GM18519 (cell line): ENCODE data around the gene MEOX1.

Experiments
- ATAC-seq: cut with Tn5 transposase; IDR thresholded peaks from one replicate; pipeline ENCODE4 v1.9.1; 2021; ENCODE audit warnings: mild to moderate bottlenecking, moderate library complexity; ENCODE audit not compliant: unreplicated experiment, low FRiP score

The MEOX1 gene

DNA sequence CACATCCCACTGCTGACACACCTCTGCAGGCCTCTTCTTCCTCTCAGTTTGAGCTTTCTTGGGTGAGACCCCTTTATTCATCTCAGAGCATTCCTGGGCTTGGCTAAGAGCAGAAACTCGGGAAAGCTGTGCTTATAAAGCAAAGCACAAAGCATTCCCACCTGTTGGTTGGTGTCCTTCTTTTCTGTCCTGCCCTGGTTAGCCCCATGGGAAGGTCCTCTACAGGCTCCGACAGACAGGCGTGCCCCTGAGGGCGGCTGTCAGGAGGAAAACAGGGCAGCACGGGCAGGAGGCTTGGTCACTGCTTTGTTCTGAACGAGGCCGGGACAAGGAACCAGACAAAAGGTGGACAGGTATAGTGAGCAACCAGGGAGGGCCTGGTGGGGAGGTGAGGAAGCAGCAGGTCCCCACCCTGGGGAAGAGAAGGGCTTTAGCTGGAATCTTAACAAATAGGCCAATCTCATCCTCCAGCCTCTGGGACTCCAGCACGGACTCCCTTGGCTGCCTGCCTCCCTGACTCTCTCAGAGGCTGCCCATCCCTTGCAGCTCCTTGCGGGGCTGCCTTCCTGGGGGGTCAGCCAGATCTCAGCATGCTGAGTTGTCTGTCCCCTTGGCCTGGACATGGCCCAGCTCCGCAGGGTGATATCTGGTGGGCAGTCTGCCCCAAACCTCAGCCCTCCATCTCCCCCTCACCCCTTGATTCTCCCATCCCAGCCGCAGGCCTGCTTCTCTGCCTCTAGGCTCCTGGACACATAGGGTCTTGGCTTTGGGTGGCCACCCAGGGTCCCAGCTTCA lies 1.7 kb downstream of the MEOX1 start:
- ATAC-seq: no peak

DNA sequence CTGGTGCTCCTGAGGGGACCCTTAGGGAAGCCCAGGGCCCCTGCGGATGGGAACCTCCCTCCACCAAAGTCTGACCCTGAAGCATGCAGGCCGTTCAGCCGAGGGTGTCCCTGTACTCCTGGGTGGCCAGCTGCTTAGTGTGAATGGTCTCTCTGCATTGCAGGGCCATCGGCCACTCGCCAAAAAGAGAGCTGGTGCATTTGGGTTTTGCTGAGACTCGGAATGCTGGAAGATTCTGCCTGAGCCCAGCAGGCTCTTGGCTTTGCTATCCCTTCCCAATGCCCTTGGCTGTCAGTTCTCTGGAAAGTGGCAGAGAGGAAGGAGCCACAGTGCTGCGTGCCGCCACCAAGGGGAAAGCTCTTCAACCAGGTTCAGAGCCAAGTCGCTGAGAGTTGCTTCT lies 2.8 kb downstream of the MEOX1 start:
- ATAC-seq: no peak

DNA sequence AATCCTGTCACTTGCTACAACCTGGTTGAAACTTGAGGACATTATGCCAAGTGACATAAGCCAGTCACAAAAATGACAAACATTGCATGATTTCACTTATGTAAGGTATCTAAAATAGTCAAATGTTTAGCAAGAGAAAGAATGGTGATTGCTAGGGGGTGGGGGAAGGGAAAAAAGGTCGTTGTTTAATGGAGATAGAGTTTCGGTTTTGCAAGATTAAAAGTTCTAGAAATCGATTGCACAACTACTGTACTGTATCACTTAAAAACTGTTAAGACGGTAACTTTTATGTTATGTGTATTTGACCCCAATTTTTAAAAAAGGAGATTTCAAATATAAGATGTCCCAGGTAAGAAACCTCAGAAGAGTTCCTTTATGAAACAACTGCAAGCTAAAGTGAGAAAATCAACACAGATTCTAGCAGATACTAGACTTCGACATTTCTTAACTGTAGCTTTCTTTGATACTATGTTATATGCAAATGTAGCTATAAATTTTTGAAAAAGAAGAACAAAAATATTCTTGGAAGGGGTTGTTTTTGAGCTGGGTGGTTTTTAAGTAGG lies 5.9 kb downstream of the MEOX1 start:
- no peak for ATAC-seq

DNA sequence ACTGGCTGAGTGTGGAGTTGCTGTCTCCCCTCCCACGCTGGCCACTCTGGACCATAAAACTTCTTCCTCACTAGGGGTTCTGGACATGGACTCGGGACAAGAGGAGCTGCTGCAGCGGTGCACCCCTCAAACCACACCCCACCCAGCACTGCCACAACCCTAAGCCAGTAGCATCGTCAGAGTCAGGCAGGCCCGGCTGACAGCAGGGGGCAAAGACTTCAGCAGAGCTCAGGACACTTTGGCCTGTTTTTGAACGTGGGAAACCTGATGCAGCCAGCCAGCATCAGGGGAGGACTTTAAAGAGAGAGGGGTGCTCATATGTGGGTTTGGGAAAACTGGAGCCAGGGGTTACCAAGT lies 9.6 kb downstream of the MEOX1 start:
- ATAC-seq: no peak

DNA sequence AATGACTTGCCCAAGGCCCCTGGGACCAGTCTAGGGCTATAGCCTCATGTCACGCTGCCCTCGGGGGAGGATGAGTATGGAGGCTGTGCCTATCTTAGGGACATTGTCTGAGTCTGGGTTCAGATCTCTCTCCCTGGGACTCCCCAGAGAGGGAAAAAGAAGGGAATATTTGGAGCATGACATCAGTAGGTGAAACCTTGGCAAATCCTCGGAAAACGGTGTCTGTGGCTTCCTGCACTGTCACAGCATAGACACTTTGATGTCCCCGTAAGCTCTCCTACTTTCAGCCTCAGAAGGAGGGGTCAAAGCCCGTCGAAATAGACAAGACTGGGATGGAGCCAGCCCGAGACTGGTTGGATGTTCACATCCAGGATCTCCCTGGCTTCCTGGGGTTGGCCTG lies 11.3 kb downstream of the MEOX1 start:
- no peak for ATAC-seq

DNA sequence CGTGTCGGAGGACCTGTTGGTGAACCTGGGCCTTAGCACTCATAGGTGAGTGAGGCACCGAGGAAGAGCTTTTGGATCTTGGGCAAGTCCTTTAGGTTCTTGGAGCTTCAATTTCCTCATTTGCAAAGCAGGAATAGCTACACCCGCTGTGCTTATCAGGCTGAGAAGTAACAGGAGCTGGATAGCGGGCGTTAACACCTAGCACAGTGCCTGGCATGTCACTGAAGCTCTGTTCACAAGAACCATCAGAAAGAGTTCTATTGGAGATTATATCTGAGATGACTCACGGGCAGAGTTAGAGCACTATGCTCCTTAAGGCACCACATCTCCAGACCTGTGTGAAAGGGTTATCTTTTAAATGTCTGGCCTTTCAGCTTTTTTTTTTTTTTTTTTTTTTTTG lies 12.8 kb downstream of the MEOX1 start:
- no peak for ATAC-seq

DNA sequence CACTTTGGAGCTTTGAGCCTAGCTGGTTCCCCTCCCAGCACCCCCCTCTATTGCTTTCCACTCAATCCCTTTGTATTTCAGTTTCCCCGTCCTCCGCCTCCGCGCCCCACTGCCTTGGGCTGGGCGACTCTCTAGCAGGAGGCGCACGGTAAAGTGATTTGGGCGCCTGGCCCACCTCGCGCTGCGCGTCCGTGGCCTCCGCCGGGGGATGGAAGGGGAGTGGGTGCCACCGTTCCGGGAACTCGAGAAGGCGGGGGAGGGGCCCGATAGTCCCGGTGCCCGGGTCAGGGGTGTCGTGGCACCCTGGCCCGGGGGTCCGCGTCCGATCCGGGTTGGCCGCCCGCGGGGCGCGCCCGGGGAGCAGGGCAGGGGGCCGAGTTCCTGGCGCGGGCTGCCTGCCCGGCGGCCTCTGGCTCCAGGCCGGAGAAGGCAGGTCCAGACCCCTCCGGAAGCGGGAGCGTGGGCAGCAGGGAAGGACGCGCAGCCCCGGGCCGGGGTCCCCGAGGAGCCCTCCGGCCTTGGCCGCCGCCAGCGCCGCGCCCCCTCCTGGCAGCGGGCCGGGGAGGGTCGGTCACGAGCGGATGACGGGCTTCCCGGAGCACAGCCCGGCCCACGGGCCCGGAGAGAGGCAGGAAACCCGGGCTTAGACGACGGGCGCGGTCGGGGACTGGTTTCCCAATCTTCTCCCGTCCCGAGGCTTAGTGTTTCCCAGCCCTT lies 15.8 kb downstream of the MEOX1 start:
- ATAC-seq: no peak

DNA sequence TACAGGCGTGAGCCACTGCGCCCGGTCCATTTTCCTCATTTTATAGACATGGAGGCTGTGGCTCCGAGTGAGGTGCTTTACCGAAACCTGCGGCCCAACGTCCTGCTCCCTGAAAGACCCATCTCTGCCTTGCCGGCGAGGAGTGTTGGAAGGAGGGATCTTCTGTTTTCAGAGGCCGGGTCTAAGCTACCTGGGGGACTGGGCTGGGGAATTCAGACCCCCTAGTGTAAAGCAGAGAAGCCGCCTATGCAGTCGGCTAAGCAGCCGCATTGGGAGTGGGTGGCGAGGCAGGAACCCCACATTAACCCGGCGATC lies 16.3 kb downstream of the MEOX1 start:
- no peak for ATAC-seq

DNA sequence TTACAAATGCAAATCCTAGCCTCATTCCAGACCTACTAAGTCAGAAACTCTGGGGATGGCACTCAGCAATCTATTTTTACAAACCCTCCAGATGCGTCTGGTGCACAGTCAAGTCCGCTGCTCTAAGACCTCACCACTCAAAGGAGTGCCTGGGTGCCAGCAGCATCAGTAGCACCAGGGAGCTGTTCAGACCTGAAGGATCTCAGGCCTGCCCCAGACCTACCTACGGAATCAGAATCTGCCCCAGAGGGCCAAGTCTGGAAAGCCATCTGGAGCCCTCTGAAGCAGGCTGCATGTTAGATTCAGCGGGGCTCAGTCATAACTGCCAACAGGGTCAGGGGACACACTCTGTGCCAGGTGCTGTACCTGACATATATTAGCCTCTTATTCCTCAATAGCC lies 17.6 kb downstream of the MEOX1 start:
- no peak for ATAC-seq

DNA sequence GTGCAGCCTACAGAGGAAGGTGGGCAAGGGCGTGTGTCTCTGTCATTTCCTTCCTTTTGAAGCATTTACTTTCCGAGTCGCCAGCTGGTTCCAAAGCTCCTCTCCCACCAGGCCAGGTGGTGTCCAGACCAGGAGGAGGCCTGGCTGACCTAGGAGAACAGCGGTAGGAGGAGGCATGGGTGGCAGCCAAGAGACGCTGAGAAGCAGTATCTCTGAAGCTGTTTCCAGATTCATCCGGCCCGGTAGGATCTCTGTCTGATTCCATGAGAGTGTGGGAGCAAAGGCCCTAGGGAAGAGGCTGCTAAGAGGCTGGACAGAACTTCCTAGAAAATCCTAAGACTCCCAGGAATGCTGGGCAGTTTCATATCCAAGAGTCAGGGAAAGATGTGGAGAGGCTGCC lies 20.3 kb downstream of the MEOX1 start:
- ATAC-seq: no peak

DNA sequence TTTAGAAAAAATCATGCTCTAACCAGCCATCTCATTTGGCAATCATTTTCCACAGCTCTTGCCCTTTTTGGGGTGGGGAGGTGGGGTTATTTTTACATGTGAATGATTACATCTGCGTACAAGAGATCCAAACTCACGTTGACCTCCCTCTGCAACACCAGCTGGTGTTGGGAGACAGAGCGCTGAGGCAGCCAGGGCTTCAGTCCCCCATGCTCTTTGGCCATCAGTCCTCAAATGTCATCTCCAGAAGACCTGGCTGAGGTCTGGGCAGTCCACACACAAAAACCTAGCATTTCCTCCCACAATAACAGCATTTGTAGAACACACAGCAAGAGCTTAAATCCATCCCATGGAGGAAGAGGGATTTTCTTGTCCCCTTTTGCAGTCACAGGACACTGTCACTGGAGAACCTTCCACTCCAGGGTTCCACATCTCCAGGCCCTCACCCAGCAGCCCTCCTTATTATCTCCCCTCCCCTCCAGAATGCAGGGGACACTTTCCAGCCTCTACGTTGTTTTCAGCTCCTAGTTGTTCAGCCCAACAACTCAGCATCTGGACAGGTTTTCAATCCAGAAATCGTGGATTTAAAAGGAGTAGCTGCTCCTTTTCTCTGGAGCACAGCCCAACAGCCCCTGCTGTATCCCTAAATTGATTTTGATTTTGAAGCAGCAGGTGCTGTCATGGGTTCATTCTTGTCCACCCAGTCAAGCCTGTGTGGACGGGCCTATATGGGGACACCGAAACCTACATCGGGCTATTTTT lies 21.1 kb downstream of the MEOX1 start:
- no peak for ATAC-seq

DNA sequence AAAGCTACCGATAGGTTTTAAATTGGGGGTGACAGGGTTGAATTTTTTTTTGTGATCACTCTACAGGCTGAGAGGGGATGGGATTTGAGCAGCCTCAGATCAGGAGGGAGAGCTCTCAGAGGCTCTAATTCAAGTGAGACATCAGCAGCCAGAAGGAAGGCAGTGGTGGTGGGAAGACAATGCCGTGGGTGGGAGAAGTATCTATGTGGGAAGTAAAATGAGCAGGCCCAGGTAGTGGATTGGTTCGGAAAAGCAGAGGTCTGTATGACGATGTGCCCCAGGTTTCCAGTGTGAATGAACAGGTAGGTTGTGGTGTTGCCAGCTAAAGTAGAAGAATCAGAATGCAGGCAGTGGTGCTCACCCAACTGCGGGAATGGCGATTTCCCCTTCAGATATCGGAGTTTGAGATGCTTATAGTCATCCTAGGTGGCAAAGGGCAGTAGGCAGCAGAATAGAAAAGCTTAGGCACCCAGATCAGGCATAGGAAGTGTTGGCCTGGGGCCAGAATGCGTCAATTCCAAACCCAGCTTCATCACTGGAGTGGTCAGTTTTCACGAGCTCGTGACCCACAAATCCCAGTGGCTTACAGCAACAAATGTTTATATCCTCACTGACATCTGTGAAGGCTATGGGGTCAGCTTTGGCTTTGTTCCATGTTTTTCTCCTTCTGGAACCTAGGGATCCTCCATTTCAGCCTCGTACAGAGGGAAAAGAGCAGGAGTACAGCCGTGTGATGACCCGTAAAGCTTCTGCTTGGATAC lies 24.0 kb downstream of the MEOX1 start:
- ATAC-seq: no peak

DNA sequence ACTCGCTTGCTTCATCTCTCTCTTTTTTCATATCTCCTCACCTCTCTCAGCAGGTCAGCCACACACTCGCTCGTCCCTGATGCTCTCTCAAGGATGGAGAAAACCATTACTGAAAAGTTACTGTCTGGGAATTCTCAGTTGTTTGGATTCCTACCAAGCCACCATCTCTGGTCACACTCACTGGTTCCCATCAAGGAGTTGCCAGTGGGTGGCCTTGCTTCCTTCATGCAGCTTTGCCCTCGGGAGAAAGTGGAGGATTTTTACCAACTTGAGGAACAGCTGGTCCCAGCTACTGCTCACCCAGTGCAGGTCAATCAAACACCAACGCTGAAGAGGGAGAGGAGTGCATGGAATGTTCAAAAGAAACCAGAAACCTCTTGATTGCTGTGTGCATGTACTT lies 25.3 kb downstream of the MEOX1 start:
- ATAC-seq: no peak

DNA sequence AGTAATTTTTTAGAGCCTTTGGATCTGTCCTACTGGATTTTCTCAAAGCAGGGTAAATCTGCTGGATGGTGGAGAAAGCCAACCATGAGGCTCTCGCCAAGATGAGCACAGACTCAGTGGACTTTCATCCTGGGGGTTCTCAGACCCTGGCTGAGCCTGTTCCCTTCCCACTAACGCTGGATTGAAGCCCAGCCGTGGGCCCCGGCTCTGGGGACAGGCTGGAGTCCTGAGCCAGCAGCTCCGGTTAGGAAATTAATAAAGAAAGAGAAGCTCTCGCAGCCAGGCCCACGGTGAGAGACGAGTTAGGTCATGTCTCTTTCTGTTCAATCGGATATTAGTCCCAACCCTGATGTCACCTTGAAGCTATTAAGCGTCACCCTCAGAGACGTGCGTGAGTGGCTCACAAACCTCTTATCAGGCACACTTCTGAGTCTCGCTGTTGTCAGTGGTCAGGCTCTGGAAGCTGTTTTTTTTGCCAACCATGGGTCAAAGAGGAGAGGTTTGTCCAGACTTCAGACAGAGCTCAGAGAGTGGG lies 27.1 kb downstream of the MEOX1 start:
- no peak for ATAC-seq

DNA sequence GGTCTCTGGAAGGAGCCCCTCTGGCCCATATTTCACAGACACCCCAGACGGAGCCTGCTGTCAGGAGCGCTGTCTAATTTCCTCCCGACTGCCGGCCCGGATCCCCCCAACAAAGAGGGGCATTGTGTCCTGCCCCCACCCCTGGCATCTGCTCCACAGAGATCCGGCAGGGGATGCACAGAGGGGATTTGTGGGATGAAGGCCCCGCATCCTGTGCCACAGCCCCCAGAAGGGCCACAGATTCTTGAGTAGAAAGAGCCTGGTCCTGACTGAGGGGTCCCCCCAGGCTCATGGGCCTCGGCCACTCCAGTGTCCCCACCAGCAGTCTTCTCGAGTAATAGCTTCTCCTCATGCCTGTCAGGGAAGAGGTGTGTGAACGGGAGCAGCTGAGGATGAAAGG lies 29.5 kb downstream of the MEOX1 start:
- ATAC-seq: no peak

DNA sequence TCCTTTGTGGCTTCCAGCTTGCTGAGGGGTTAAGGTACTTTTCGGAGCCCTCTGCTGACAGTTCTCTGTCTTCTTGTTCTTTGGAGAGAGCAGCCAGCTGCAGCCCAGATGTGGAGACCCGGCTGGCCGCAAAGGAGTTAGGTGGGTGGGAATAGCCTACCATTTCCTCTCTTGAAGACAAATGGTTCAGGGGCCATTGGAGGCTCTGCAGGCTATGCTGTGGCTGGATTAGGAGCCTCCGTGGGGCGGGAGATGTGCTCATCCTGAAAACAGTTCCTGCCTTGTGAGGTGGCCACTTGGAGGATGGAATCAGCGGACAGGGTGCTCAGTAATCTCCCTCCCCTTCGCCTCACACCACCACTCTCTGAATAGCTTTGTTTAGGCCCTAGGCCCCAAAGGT lies 30.3 kb downstream of the MEOX1 start:
- no peak for ATAC-seq

DNA sequence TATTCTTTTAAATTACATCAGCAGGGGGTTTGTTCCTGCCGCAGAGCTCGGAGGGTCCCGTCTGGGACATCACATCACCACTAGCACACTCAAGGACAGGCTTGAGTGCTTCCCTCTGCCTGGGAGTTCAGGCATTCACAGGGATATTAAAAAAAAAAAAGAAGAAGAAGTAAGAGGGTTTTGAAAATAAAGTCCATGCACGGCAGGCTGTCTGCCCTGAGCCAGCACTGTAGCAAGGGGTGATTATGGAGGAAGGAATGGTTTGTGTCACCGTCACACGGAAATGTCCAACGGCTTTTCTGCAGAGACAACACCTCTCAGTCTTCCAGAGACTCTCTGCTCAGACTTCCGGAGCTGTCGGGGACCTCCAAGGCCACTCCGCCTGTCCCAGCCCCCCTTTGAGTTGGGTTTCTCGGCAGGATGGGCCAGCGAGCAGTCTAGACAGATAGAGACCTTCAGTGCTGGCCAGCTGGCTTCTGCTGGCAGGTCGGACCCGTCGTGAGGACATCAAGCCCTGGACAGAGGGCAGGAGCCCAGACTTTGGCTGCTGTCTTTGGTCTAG lies 33.6 kb downstream of the MEOX1 start:
- no peak for ATAC-seq

DNA sequence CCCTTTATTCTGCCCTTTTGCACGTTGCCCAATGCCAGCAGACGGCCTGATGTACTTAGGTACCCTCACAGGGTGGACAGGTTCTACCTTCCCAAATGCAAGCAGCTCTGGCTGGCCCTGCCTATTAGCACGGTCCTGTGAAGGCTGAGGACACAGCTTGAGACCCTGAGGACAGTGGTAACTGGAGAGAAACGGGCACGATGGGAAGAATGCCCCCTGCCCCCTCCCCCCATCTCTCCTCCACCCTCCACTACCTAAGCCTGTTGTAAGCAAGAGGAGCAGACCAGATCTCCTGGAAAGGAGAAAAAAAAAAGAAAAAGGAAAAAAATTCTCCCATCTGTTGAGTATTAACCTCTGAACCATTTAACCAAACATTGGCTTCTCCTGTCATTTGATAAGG lies 34.1 kb downstream of the MEOX1 start:
- ATAC-seq: no peak

DNA sequence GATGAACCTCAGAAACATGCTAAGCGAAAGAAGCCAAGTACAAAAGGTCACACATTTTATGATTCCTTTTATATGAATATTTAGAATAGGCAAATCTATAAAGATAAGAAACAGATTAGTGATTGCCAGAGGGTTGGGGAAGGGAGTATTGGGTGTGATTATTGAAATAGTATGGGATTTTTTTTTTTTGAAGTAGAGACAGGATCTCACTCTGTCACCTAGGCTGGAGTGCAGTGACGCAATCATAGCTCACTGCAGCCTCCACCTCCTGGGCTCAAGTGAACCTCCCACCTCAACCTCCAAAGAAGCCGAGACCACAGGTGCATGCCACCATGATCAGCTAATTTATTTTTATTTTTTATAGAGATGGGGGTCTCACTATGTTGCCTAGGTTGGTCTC lies 35.7 kb downstream of the MEOX1 start:
- ATAC-seq: no peak

DNA sequence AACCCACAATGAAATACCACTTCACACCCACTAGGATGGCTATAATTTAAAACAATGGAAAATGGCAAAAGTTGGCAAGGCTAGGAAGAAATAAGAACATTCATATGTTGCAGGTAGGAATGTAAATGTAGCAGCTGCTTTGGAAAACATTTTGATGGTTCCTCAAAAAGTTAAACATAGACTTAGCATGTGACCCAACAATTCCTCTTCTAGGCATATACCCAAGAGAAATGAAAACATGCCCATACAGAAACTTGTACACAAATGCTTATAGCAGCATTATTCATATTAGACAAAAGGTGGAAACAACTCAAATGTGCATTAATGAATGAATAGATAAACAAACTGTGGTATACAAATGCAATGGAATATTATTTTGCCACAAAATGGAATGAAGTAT lies 36.1 kb downstream of the MEOX1 start:
- no peak for ATAC-seq
